ENCODE results near the gene RPN2.

Gene RPN2

GRCh38 chr20:37188787-37189186 is 9.7 kb downstream of the RPN2 start:
- DNase-seq = no peak

DNA sequence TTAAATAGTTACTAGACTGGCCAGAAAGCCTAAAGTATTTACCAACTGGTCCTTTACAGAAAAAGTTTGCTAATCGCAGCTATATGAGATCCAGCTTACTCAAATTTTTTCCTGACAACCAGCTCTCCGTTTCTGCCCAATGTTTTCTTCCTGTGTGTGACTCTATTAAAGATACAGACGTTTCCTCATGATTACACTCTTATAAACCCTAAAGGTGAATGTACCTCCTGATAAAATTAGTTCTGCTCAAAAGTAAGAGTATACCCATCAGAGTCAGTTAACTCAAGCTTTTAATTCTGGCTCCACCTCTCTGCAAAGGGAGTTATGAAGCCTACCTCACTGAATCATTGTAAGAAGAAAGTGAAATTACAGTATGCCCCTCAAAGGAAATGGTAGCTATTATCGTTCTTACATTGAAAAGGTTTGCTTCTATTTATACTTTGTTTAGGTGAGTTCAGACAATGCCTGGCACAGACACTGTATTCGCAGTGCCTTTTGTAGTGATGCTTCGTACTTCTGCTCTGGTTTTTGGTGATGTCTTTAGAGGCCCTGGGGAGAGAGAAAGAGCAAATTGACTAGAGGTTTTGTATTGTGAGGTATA is 10.4 kb downstream of the RPN2 start:
- DNase-seq = no peak

DNA sequence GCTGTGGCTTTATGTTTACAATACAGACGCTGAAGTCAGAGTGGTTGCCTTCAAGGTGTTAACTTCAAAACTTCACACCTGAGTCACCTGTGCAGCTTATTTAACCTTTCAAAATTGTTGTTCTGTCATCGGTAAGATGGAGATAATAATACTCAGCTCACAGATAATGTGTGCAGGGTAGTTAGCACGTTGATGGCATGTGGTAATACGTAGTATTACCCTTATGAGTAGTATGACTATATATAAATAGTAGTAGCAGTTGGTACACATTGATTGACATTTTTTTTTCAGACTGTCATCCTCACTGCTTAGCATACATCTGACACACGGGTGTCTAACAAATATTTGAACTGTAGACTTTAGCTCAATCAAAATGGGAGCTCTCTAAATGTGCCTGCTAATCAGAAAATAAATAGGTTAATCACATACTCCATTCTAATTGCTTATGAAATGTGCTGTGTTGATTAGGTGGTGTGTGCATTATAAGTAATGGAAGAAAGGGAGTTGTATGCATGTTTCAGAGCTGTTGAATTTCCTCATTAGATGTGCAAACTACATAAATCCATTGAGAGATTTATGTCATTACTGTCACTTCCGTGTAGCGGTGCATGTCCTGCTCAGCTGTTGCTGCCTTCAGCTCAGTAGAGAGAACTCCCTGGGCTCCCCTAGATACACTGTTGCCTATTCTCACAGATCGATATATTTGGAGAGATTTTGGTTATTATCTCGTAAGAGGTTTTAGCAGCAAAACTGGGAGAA is 11.4 kb downstream of the RPN2 start:
- no peak for DNase-seq

- DNase-seq = peak; percentile 41
These were observed 13.2 kb downstream of the RPN2 start for GRCh38 chr20:37192137-37192854.

DNA sequence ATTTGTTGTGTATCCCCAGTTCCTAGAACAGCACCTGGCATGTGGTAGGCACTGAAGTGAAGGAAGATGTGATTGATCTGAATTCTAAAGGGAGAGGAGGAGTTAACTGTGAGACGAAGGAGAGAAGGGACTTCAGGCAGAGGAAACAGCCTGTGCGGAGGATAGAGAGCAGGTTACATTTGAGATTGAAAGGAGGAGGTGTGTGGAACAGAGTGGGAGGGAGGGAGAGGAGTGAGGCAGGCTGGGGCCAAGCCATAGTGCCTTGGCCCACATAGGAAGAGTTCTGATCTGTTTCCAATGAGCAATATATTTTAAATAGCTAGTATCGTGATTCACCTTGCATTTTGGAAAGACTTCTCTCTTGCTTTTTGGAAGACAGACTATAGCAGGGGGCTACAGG is 14.1 kb downstream of the RPN2 start:
- no peak for DNase-seq

DNA sequence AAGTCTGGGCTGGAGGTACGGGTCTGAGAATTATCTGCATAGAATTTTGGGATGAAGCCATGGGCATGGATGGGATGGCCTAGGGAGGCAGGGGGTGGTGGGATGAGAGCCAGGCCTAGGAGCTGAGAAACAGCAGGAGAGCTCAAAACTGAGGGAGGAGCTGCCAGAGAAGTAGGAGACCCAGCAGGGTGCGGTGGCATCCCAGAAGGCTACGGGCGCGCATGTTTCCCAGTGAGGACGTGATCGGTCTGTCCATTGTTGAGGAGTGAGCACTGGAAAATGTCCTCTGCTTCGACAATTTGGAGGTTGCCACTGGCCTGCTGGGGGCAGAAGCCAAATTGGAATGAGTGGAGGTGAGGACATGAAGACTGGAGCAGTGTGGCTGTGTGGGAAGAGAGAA is 14.7 kb downstream of the RPN2 start:
- no peak for DNase-seq

- DNase-seq = no peak
These were observed 15.7 kb downstream of the RPN2 start for GRCh38 chr20:37194621-37195417.

DNA sequence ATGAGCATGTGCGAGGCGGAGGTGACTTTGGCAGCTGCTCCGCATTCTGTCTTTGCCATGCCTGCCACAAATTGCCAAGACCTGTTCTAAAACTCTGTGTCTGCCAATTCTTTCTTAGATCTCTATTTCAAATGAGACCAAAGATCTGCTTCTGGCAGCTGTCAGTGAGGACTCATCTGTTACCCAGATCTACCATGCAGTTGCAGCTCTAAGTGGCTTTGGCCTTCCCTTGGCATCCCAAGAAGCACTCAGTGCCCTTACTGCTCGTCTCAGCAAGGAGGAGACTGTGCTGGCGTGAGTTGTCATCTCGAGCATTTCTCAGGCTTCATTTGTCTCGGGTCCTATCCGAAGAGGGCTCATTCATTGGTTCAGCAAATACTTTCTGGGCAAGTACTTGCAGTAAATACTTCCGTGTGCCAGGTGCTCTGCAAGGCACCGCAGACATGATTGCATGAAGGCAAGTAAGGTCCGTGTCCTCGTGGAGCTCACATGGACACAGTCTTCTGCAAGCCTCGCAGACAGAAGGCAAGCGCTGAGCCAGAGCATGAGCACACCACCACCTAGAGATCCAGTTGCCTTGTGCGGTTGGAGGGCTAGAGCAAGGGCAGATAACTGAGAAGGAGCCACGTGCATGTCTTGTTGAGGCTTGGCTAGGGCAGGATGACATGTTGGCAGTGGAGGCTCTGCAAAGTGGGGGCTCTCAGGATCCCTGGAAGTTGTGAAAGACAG is 20.0 kb downstream of the RPN2 start:
- no peak for DNase-seq

GRCh38 chr20:37200376-37200775 is 21.2 kb downstream of the RPN2 start:
- DNase-seq = no peak

- no peak for DNase-seq
These were observed 22.0 kb downstream of the RPN2 start for GRCh38 chr20:37200926-37201826.

DNA sequence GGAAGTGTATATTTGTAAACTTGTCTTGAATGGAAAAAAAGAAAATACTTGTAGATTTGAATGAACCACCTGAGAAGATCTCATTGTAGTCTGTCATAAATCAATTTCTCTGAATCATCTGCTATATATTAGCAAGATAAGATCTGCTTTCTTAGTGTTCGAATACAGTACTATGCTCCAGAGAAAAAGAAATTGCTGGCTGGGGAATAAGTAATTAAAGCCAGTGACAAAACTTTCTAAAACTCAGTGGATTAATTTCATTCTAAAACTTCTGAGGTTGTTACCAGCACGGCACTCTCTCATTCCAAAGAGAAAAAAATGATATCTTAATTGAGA is 22.7 kb downstream of the RPN2 start:
- DNase-seq = no peak

GRCh38 chr20:37202267-37202943 is 23.3 kb downstream of the RPN2 start:
- DNase-seq = no peak

- DNase-seq = no peak
These were observed 24.9 kb downstream of the RPN2 start for GRCh38 chr20:37204056-37204455.

GRCh38 chr20:37205130-37205529 is 26.0 kb downstream of the RPN2 start:
- no peak for DNase-seq

GRCh38 chr20:37205794-37206193 is 26.7 kb downstream of the RPN2 start:
- no peak for DNase-seq

DNA sequence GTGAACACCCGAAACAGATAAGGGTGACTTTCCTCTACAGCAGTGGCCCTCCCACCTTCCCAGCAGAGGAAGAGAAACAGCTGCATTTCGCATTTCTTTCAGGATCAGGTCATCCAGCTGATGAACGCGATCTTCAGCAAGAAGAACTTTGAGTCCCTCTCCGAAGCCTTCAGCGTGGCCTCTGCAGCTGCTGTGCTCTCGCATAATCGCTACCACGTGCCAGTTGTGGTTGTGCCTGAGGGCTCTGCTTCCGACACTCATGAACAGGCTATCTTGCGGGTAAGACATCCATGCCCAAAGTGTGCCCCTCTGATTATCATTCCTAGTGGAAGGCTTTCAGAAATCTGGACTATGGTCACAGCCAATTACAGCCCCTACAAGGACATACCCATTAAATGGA is 28.0 kb downstream of the RPN2 start:
- no peak for DNase-seq

- no peak for DNase-seq
These were observed 30.1 kb downstream of the RPN2 start for GRCh38 chr20:37209193-37209592.

DNA sequence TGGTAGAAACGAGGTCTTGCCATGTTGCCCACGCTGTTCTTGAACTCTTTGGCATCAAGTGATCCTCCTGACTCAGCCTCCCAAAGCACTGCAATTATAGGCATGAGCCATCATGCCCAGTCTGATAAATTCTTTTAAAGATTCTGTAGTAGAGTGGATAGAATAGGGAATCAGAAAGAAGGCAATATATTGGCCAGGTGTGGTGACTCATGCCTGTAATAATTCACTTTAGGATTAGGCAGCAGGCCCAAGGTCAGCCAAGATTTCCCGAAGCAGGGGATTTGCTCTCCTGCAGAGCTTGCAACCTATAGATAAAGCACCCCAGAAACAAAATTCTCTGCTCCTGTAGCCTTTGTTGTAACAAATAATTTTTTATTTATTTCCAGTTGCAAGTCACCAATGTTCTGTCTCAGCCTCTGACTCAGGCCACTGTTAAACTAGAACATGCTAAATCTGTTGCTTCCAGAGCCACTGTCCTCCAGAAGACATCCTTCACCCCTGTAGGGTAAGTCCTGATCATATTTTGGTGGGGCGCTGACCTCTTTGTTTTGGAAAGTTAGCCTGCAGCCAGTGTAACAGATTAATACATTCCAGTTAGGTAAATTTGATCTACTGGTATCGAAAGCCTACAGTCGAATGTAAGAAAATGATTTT is 30.7 kb downstream of the RPN2 start:
- no peak for DNase-seq

DNA sequence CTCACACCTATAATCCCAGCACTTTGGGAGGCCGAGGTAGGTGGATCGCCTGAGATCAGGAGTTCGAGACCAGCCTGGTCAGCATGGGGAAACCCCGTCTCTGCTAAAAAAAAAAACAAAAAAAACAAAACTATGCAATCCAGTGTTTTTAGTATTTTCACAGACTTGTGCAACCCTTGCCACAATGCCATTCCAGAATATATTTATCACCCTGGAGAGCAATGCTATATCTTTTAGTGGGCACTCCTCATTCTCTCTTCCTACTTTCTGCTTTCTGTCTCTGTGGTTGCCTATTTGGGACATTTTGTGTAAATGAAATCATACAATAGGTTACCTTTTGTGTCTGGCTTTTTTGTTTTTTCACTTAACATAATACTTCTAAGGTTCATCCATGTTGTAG is 39.3 kb downstream of the RPN2 start:
- DNase-seq = no peak

- DNase-seq = no peak
These were observed 39.8 kb downstream of the RPN2 start for GRCh38 chr20:37218976-37219375.

Data from DMS153 (cell line).